Femur (tissue), 1 donor: Measurements from ENCODE around the gene RAP2B.
"Not testable (repeated sequence)": the region's sequence is repeated elsewhere in the genome, so short reads cannot be mapped to it uniquely, and the experiment has no call there.

Experiments used
- DNase-seq: peaks from one replicate; pipeline ENCODE4 v3.0.0-alpha.2; 2017

Gene RAP2B

DNA sequence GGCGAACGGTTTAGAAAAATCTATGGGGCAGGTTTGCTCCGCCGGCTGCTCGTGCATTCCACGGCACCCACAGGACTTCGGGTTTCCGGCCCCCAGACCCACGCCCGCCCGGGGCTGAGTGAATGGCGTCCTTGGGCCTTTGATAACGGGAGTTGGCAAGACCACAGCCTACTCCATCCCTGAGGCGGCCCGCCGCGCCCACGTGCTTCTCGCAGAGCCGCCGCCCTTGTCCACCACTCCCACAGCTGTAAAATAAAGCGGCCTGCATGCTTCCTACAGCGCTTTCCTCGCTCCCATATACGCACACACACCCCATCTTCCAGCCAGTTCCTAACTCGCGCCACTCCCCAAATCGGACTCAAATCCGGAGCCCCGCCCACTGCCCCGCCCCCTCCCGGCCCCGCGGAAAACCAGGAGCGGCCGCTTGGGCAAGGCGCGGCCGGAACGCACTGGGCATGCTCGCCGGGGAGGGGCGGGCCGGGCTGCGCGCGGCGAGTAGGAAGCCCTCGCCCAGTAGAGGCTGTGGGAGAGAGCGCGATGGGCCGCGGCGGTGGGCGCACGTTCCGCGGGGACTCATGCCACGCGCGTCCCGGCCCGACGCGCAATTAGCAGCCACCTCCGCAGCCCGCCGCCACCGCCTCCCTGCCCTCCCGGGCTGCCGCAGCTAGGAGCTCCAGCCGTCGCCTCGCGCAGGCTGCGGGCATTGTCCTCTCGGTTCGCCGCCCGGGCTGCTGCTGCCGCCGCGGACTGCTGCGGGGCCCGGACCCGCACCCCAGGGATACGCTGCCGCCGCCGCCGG is at the start of gene RAP2B:
Gene RAP2B, plus strand, starts transcription at position 513 of the 799 bp plus-strand sequence. CDS start 468 bp downstream, outside the sequence.
- peak; percentile 99 for DNase-seq

DNA sequence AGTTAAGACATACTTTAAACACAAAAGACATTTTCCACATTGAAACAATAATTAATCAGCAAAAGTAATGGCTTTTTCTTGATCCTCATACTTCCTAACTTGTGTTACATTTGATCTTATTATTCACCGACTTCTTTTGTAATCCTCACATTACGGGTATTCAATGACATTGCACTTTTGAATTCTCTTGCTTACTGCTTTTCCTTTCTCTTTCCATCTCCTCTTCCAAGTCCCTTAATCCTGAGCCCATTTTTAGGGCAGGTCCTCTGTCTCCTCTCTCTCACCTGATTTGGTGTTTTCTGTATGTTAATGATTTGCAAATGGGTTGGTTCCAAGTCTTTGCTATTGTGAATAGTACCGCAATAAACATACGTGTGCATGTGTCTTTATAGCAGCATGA is 48.5 kb upstream of the RAP2B start:
- no peak for DNase-seq

DNA sequence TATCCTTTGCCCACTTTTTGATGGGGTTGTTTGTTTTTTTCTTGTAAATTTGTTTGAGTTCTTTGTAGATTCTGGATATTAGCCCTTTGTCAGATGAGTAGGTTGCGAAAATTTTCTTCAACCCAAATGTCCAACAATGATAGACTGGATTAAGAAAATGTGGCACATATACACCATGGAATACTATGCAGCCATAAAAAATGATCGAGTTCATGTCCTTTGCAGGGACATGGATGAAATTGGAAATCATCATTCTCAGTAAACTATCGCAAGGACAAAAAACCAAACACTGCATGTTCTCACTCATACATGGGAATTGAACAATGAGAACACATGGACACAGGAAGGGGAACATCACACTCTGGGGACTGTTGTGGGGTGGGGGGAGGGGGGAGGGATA is 47.8 kb upstream of the RAP2B start:
- DNase-seq: not testable (repeated sequence)

DNA sequence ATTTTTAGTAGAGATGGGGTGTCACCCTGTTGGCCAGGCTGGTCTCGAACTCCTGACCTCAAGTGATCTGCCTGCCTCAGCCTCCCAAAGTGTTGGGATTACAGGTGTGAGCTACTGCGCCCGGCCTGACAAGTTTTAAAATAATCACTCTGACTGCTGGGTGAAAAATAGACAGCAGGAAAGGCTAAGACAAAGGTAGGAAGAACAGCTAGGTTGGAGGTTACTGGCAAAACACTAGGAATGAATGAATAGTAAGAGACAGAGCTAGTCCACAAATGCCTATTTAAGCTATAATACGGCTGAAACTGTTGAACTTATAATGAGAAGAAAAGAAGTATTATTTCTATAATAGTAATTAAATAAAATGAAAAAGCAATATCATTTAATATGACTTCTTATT is 46.7 kb upstream of the RAP2B start:
- no peak for DNase-seq

DNA sequence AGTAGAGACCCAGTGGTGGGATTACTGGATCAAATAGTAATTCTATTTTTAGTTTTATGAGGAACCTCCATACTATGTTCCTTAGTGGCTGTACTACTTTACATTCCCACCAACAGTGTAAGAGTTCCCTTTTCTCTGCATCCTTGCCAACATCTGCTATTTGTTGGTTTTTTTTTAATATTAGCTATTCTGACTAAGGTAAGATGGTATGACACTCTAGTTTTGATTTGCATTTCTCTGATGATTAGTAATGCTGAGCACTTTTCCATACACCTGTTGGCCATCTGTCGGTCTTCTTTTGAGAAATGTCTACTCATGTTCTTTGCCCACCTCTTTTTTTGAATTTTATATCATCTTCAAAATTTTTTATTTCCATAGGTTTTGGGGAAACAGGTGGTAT is 34.2 kb upstream of the RAP2B start:
- no peak for DNase-seq

DNA sequence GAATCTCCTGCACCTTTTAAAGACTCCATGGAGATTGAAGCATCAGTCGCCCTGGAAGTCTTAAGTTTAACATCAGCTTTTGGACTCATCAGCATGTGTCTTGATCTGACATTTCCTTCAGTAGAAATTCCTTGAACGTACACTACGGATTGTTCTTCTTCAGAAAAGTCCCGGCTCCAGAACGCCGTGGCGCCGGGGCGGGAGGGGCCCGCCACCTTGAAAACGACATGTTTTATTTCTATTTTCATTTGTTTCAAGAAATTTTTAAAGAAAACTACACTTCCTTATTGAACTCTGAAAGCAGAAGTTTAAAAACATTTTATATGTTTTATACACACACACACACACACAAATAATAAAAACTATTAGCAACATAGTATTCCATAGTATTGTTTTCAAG is 32.6 kb upstream of the RAP2B start:
- no peak for DNase-seq

DNA sequence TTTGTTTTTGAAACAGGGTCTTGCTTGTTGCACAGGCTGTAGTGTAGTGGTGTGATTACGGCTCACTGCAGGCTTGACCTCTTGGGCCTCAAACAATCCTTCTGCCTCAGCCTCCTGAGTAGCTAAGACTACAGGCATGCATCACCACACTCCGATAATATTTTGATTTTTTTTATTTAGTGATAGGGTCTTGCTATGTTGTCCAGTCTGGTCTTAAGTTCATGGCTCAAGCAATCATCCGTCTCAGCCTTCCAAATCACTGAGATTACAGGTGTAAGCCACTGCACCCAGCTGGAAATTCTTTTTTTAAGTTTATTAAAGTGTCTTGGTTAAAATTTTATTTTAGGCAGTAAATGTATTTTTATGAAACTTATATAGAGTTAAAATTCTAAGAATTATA is 32.2 kb upstream of the RAP2B start:
- no peak for DNase-seq

DNA sequence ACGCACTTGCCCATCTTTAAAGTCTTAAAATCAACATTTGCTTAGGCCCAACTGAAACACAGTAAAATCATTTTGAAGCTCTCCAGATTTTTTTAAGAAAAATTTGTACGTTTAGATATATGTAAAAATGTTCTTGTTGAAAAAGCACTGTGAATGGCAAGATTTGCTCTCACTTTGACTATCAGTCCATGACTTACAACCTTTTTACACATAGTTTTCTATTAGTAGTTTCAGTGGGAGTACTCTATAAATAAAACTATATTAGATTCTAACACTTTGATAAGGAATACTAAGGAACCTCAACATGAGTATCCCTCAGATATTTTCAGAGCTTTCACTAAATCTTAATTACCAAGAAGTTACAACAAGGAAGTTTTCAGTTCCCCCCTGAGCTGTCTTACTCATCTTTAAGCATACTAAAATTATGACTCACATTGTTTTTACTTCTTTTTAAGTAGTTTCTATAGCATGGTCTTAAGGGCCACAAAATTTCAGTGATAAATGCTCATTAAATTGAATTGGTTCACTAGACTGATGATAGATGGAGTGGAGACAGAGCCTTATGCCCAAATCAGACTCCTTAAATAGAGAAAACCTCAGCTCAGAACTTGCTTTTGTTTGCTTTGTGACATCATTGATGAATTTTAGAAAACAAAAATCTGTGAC is 31.6 kb upstream of the RAP2B start:
- DNase-seq: no peak

DNA sequence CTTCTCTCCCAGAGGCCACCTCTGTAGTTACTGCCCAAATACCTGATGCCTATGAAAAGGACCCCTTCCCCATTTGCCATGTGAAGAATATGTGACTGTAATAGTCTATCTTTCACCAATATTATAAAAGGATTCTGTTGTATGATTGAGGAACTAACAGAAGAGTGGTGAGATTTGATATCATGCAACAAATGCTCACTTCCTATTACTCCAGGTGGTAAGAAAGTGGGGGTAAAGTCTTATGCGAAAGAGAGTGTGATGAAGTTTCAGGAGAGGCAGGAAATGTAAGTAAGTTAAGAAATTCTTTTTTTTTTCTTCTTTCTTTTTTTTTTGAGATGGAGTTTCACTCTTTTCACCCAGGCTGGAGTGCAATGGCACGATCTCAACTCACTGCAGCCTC is 24.4 kb upstream of the RAP2B start:
- DNase-seq: no peak

DNA sequence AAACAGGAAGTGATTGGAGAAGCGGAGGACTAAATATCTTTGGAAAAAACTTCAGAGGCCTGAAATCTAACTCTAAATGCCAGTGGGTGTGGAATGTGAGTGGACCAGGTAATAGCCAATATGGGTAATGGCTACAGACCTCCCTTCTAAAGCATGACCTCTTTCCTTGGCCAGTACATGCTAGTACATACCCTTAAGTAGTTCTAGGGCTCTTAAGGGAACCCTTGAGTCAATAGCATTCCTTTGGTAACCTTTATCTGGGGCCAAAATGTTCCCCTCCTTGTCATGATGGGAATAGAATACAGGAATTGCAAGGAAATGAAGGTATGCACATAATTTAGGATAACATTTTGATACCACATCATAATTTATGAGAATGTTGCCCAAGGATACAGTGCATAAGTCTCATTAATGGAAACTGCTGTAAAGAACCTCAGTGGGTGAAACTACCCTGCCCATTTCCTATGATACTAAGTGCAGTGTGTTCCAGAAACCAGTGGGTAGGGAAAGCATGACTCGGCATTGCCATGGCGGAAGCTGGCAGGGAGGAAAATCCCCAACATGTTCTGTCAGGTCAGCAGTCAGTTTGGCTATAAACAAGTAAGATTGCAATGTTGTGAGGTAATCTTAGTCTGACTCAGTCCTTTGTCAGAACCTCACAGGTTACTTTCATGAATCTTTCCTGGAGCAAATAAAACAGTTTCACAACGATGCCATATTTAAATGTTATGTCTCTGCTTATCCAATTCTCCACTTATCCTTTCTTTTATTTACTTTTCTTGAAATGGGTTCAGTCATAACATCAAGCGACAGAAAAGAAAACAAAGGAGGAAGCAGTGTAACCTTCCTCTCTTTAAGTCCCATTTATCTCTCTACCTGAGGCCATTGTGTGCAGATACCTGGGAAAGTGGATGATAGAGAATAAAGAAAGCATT is 23.5 kb upstream of the RAP2B start:
- DNase-seq: peak; percentile 42

DNA sequence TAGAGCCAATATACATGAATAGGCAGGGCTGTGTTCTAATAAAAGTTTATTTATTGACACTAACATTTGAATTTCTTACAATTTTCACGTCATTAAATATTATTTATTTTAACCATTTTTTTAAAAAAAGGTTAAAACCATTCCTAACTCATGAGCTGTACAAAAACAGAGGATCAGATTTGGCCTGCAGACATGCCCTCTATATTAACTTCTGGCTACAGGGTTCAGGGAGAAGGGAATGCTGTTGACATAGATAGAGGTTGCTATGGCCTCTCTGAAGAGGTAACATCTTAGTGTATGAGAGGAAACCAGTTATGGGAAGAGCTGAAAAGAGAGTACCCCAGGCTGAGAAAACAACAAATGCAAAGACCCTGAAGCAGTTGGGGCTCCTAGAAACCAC is 19.1 kb upstream of the RAP2B start:
- DNase-seq: no peak

DNA sequence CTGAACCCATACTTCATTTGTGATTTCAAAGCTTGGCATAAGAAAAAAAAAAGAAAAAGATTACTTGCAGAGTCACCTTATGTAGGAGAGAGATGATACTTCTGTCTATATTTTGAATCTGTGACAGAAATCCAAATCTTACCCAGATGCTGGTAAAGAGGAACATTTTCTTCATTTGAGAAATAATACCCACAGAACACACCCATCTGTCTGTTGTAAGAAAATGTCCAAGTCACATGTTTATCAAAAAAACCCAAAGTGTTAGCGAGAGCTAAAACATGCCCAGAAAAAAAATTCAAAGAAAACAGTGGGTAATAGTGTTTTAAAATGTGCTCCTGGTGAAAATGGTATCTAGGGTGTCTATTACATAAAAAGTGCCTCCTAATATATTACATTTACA is 18.0 kb upstream of the RAP2B start:
- no peak for DNase-seq

DNA sequence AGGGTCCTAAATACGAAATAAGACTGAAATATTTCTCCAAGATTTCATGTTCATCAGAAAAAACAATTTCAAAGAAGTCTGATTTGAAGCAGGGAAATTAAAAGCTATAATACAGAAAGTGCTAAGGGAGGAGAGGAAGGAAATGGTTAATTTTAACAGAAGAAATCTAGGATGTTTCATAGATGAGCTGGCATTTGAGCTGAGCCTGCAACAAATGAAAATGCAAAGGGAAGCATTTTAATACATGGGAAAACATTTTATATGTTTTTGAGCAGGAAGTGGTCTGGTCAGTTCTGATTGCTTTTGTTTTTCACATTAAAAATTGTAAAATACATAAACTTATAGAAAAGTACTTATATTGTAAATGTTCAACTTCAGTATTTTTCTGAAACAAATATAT is 17.2 kb upstream of the RAP2B start:
- no peak for DNase-seq

DNA sequence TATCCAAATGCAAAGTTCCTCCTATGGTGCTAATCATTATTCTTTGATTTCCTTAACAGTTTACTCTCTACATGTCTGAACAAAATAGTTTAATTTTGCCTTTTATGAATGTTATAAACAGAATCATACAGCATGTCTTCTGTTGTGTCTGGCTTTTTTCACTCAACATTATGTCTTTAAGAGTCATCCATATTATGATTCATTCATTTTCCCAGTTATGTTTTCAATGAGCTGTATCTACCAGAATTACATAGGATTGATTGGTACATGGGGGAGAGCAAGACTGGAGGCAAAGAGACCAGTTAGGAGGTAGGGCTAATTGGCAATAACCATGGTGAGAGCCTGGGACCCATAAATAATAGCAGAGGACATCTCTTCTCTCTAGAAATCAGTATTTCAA is 16.6 kb upstream of the RAP2B start:
- DNase-seq: no peak

DNA sequence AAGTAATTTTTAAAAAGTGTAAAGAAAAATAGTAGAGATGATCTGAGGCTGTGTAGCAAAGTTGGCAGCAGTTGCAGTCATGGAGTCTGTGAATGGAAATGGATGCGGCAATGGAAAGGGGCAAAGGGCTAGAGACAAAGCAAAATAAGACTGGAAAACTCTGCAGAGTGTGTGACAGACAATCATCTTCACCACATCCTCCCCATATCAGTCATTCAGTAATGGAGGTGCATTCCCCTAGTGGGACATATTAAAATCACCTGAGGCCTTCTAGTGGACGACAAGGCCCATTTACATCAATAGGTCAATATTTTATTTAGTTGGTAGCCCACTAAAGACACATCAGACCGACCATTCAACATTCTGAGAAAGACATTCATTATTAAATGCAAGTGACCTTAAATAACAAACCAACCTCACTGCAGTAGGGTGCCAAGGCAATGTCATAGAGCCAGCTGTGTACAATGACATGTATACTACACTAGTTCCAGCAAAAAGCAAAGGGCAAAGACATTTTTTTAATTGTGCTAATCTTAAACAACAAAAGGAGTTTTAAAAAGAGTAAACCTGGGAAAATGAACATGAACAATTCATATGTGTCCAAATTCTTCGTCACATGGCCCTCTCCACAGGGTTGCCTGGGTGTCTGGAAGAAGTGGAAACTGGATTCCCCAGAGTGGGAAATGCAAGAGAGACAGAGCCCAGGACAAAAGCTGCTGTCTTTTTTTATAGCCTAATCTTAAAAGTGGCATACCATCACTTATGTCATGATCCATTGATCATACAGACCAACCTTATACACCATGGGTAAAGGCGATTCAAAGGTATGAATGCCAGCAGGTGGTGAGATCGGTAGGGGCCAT is 15.6 kb upstream of the RAP2B start:
- no peak for DNase-seq

DNA sequence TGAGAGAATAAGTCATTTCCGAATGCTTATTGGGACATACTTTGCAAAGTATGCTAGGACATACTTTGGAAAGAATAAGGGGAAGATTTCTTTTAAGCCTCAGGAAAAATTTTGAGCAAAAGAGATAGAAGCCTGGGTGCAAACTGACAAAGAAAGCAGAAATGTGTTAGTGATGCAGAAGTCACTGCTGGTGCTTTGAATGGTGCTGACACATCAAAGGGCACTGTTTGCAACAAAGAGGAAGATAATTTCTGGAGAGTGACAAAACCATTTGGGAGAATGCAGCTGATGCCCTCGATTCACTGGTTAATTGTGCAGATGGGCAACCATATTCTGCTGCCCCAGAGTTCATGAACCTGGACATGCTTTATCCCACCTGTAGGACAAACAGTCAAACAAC is 11.0 kb upstream of the RAP2B start:
- DNase-seq: no peak

DNA sequence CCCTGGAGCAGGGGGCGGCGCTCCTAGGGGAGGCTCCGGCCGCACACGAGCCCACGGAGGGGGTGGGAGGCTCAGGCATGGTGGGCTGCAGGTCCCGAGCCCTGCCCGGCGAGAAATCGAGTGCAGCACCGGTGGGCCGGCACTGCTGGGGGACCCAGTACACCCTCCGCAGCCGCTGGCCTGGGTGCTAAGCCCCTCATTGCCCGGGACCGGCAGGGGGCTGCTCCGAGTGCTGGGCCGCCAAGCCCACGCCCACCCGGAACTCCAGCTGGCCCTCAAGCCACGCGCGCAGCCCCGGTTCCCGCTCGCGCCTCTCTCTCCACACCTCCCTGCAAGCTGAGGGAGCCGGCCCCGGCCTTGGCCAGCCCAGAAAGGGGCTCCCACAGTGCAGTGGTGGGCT is 6.2 kb upstream of the RAP2B start:
- DNase-seq: not testable (repeated sequence)

DNA sequence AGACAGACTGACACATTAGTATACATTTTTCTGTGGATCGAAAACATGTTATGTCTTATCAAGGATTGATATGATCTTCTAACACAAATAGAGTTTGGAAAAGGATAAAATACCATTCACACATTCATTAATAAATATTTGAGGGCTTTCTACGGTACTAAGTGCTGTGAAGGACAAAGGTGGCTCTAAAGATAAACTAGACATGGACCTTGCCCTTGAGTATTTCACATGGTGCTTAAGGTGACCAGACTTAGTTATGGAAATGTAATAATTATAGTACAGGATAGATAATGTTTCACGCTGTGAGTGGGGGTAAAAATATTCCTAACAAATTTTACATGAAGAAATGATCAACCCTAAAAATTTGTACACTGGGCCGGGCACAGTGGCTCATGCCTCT is 3.8 kb upstream of the RAP2B start:
- no peak for DNase-seq

DNA sequence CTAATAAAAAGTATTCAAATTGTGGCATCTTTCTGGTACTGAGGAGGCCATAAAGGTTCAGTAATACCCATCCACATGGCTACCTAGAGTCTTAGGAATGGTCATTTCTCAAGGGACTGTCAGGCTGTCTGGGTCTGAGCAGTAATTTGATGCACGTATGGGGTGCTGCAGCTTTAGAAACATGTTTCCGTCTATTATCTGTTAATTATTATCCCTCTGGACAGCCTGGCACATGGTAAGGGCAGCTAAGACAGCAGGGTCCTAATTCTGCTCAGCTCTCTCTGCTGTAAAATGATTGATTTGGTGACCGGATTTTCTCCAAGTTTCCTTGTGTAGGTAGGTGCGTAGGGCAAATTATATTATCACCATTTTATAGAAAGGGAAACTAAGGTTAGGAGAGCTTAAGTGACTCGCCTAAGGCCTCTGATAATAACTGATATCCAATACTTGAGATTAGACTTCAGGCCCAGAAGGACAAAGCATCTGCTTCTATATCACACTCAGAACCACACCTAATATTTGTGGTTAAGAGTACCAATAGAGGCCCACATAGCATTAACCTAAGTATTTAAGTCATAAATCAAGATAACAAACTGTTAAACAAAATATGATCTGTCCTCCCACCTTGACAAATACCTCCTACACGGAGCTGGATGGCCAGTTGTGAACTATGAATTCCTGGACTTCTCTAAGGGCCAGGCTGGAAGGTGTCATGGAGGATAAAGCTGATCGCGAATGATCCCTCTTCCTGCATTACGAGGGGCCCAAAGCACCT is 2.9 kb upstream of the RAP2B start:
- DNase-seq: no peak

DNA sequence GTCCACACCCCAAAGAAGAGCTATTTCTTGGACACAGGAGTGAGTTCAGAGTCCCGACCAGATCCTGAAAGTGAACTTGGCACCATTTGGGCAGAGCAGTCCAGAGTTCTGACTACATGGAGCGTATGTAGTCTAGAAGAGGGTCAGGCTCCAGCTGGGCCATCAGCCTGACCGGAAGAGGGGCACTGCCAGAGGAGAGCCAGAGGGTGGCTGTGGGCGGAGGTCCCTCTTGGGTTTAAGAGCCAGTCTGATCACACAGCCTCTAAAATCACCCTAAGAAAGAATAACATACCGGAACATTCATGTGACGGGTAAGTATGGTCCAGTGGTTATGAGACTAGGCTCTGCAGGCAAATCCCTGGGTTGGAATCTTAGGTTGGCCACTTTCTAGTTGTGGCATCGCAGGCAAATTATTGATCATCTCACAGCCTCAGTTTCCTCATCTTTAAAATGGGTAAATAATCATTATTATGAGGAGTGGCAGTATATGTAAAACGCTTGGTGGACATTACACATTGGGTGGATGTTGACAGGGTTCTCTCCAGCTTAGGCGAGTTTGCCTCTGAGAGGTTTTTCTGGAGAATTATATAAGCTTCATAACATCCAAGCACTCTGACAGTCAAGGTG is 2.1 kb upstream of the RAP2B start:
- no peak for DNase-seq

DNA sequence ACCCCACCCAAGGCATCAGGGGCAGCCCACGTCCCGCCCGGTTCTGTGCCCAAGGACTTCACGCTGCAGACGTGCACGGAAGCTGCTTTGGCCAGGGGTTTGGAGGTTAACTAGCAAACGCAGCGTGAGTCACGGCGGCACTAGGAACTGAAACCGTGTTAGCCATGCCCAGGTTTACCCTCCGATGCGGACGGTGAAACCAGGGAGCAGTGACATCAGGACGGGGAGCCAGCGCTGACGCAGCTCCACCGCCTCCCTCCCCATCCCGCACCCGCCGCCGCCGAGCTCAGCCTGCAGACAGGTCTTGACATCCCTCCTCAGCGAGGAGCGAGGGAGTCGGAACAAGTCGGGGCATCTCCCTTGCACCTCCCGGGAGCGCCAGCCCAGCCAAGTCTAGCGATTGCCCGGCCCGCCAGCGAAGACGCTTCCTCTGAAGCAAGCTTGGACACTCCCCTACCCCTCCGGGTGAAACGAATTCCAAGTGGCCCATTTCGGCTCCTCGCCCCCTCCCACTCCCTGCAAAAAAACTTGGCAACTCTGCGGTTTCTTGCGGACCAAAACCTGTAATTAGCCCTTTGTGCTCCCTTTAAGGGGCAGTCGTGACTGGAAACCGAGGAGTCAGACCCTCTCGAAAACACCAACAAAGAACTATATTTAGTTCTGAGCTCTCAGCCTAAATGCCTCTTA is 1.4 kb upstream of the RAP2B start:
- peak; percentile 92 for DNase-seq
